NK-92 (cell line): ENCODE data around the gene ONECUT1.

Experiments
- DNase-seq: peaks from one replicate; lab custom pipeline; 2025; ENCODE audit not compliant: unreplicated experiment; lab: John Stamatoyannopoulos, UW

The ONECUT1 gene

GRCh38 chr15:52783929-52784798, 6.0 kb downstream of the ONECUT1 start:
- DNase-seq = no peak

- DNase-seq = no peak
These were observed 6.8 kb downstream of the ONECUT1 start for GRCh38 chr15:52783191-52783829.

- DNase-seq = no peak
These were observed 7.6 kb downstream of the ONECUT1 start for GRCh38 chr15:52782514-52782913.

- no peak for DNase-seq
These were observed 9.8 kb downstream of the ONECUT1 start for GRCh38 chr15:52780172-52780980.

GRCh38 chr15:52778457-52778856, 11.7 kb downstream of the ONECUT1 start:
- DNase-seq = no peak

GRCh38 chr15:52772766-52773165, 17.4 kb downstream of the ONECUT1 start:
- no peak for DNase-seq

GRCh38 chr15:52765785-52766184, 24.4 kb downstream of the ONECUT1 start:
- DNase-seq = no peak

GRCh38 chr15:52764731-52765130, 25.4 kb downstream of the ONECUT1 start:
- DNase-seq = no peak

GRCh38 chr15:52762621-52763020, 27.5 kb downstream of the ONECUT1 start:
- DNase-seq = no peak

GRCh38 chr15:52760562-52760961, 29.6 kb downstream of the ONECUT1 start:
- no peak for DNase-seq

- DNase-seq = no peak
These were observed 30.2 kb downstream of the ONECUT1 start for GRCh38 chr15:52759969-52760368.

- no peak for DNase-seq
These were observed 32.6 kb downstream of the ONECUT1 start for GRCh38 chr15:52757496-52757895.

GRCh38 chr15:52751522-52751921, 38.6 kb downstream of the ONECUT1 start:
- DNase-seq = no peak

- DNase-seq = no peak
These were observed 40.9 kb downstream of the ONECUT1 start for GRCh38 chr15:52749258-52749657.

- no peak for DNase-seq
These were observed 43.9 kb downstream of the ONECUT1 start for GRCh38 chr15:52746162-52746757.

- no peak for DNase-seq
These were observed 44.6 kb downstream of the ONECUT1 start for GRCh38 chr15:52745326-52746161.

GRCh38 chr15:52738311-52738710, 51.8 kb downstream of the ONECUT1 start:
- DNase-seq = no peak

- DNase-seq = no peak
These were observed 52.4 kb downstream of the ONECUT1 start for GRCh38 chr15:52737720-52738119.

GRCh38 chr15:52735231-52736089, 54.7 kb downstream of the ONECUT1 start:
- DNase-seq = no peak
